ENCODE data around the gene B3GAT1.

The B3GAT1 gene

DNA sequence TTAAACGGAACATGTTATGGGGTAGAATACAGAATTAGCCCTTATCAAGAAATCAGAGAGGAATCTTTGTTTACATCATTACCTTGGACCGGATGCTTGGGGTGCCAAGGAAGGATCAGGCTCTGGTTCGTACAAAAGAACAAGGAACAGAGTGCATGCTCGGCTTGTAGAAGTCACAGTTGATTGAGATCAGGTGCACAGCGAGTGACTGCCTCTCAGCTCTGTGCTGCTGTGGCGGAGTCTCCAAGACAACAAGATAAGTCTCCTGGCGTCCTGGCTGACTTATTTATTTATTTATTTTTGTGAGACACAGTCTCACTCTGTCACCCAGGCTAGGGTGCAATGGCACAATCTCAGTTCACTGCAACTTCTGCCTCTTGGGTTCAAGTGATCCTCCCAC, 48.5 kb downstream of the B3GAT1 start:
- TF ChIP-seq, protein P1, sequence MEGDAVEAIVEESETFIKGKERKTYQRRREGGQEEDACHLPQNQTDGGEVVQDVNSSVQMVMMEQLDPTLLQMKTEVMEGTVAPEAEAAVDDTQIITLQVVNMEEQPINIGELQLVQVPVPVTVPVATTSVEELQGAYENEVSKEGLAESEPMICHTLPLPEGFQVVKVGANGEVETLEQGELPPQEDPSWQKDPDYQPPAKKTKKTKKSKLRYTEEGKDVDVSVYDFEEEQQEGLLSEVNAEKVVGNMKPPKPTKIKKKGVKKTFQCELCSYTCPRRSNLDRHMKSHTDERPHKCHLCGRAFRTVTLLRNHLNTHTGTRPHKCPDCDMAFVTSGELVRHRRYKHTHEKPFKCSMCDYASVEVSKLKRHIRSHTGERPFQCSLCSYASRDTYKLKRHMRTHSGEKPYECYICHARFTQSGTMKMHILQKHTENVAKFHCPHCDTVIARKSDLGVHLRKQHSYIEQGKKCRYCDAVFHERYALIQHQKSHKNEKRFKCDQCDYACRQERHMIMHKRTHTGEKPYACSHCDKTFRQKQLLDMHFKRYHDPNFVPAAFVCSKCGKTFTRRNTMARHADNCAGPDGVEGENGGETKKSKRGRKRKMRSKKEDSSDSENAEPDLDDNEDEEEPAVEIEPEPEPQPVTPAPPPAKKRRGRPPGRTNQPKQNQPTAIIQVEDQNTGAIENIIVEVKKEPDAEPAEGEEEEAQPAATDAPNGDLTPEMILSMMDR (IDR thresholded peaks at IDR 0.05; ENCODE audit: extremely low read depth, missing control alignments) = no peak
- DNase-seq (ENCODE audit: low spot score) = no peak

DNA sequence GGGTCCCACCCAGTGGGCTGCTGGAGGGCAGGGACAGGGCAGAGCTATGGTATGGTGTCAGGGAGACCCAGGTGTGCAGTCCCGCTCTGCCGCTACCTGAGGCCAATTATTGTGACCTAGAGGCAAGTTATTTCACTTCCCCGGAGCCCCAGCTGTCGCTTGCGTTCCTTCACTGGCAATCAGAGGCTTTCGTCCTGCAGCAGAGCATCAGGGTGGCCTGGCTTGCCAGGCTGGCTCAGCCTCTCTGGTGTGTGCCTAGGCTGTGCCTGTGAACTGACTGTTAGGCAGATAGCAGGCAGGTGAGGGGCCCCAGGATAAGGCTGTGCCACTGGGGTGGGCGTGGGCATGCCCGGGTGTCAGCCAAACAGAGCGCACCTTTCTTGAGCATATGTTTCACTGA, 48.9 kb downstream of the B3GAT1 start:
- DNase-seq (ENCODE audit: low spot score) = no peak

DNA sequence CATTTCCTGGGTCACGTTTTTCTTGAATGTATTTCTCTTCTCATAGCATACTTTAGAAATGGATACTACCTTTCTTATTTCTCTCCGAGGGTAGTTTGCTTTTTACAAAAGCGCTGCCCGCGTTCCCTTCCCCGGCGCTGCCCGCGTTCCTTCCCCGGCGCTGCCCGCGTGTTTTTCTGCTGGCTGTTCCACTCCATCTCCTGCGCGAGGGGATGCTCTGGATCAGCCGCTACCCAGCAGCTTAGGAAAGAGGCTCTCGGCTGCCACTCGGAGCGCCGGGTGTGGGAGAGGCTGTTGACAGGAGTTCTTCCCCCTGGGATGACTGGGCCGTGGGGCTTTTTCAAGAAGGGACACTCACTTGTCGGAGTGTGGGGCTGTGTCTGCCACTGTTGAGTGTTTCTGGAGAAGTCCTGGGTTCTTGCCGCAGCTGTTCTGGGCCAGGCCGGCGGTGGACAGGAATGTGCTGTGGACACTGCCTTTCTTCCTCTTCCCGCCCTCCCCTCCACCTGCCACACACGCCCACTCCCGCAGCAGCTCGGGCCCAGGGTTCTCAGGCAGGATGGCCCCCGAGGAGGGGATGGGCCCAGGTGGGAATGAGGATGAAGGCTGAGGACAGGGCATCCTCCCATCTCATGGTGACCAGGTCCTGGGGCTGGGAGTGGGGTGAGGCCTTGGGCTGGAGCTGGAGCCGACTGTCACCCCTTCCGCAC, 49.7 kb downstream of the B3GAT1 start:
- TF ChIP-seq, protein P1 (IDR thresholded peaks at IDR 0.05; ENCODE audit: extremely low read depth, missing control alignments) = no peak
- DNase-seq (ENCODE audit: low spot score) = no peak

More for the DNA sequence above, 48.9 kb downstream of the B3GAT1 start:
- TF ChIP-seq, protein P1 (IDR thresholded peaks at IDR 0.05; ENCODE audit: extremely low read depth, missing control alignments) = no peak

DNA sequence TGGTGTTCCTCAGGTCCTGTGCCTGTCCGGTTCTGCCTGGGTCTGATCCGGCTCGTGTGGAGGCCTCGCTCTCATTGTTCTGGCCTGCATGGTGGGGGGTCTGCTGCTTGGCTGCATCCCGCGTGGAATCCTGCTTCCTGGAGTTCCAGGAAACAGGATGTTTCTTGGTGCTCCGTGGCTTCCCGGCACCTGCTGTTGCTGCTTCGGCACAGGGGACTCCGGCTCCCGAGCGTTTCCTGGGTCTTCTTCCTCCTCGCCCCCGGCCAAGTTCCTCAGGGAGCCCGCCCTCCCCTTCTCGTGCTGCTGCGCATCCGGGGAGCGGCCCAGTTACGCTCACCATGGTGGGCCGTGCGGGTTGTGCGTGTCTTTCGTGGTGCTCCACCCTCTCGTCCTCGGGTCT, 50.4 kb downstream of the B3GAT1 start:
- TF ChIP-seq, protein P1 (IDR thresholded peaks at IDR 0.05; ENCODE audit: extremely low read depth, missing control alignments) = no peak
- no peak for DNase-seq (ENCODE audit: low spot score)

DNA sequence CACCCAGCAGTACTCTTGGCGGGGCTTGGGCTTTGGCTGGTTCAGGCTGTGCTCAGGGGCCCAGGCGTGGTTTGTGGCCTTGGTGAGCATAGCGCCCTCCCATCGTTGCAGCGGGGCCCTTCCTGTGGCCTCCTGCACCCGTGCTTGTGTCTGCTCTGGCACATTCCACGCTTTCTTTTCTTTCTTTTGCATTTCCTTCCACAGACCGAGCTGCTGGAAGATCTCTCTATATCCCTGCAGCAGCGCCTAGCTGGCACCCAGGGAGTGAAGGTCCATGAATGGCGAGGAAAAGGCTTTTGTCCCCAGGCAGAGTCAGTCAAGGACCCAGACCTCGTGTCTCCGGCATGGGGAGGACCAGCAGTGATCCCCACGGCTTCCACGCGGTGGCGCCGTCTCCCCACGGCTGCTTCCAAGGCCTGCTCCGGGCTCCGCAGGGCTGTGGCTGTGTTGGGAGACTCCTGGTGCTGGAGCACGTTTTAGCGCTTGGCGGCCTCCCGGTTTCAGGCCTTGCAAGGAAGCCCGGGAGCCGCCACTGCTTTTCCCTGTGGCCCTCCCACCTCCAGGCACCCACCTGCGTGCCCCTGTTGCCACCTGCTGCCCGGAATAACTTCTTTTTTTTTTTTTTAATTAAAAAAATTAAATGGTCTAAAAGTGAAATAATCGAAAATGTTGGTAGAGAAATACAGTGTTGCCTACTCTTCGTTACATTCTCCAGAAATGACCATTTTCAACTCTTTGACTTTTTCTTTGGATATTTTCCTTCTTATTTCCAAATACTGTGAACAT, 51.8 kb downstream of the B3GAT1 start:
- peak; percentile 87 for DNase-seq (ENCODE audit: low spot score)
- TF ChIP-seq, protein P1 (IDR thresholded peaks at IDR 0.05; ENCODE audit: extremely low read depth, missing control alignments) = peak; percentile 82

DNA sequence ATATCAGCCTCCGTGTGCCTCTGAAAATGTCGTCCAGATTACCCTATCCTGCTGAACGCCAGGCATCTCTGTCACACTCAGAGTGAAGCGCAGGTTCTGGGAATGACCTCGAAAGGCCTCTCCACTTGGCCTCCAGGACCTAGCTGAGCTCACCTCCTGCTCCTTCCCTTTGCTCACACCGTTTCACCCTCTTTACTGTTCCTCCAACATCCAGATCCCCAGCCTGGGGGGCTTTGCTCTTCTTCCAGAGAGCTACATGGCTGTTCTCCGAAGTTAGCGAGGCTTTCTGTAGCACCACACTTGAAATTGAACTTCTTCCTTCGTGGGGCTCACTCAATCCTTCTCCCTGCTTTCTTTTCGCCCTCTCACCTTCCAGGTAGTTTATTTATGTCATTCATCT, 52.4 kb downstream of the B3GAT1 start:
- TF ChIP-seq, protein P1 (IDR thresholded peaks at IDR 0.05; ENCODE audit: extremely low read depth, missing control alignments) = no peak
- no peak for DNase-seq (ENCODE audit: low spot score)

DNA sequence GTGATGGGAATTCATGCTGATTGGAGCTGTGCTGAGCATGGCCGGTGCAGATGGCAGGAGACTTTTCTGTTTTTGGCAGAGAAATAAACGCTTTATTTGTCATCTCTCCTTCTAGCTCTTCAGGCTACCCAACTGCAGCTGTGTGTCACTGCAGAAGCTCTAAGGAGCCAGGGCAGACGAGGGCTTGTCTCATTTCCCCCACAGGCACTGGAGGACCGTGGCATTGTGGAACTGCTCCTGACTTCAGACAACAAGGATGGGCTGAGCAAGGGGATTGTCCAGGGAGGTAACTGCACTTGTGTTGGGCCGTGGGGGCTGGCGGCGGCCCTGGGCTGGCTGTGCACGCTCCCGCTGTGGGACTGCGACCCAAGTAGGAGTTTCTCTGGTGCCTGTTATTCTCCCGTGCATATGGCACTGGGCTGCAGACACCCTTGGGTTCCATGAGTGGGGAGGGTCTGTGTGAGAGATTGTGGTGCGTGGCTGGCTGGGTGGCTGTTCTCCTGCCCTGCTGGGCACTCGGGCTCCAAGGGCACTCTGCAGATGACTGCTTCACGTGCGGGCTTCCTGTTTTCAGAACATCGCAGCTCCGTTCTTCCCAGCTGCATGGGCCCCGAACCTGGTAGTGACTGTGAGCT, 53.1 kb downstream of the B3GAT1 start:
- TF ChIP-seq, protein P1 (IDR thresholded peaks at IDR 0.05; ENCODE audit: extremely low read depth, missing control alignments) = no peak
- DNase-seq (ENCODE audit: low spot score) = no peak
